ENCODE results near the gene EFNA5. TPM values are rescaled to one million over a fixed set of nuclear protein-coding genes. Genes with fewer than 3 reads are reported as not detected.
A peak's percentile ranks its signal among the peaks of the same experiment; 100 is the strongest.

Gene EFNA5
- total RNA-seq, 1 donor from 2014 or later: 57.5 TPM

GRCh38 chr5:107594253-107595045 lies 76.3 kb downstream of the EFNA5 start:
- Mint-ChIP-seq H3K27me3 (ENCODE audit: low read depth) (no peaks in the 10 kb centered on the region), H3K4me1 (peaks cover 28% of the 10 kb centered on the region), H3K27ac (no peak overlapping the region), H3K36me3 (no peaks in the 10 kb centered on the region), H3K9me3 (no peaks in the 10 kb centered on the region), H3K4me3 (no peak overlapping the region)
- no peak for TF ChIP-seq CTCF (IDR thresholded peaks at IDR 0.05; ENCODE audit: unreplicated experiment)
- DNase-seq (ENCODE audit: low spot score in 2 of 2, unreplicated experiment in 2 of 2): no peak

GRCh38 chr5:107593009-107593408 lies 77.7 kb downstream of the EFNA5 start:
- TF ChIP-seq CTCF (IDR thresholded peaks at IDR 0.05; ENCODE audit: unreplicated experiment): no peak
- peaks cover 28% of the 10 kb centered on the region for H3K4me1 Mint-ChIP-seq
- no peak overlapping the region for H3K4me3 Mint-ChIP-seq
- no peaks in the 10 kb centered on the region for H3K9me3 Mint-ChIP-seq
- no peak overlapping the region for H3K27ac Mint-ChIP-seq
- H3K36me3 Mint-ChIP-seq: no peaks in the 10 kb centered on the region
- no peak for DNase-seq (ENCODE audit: low spot score in 2 of 2, unreplicated experiment in 2 of 2)
- H3K27me3 Mint-ChIP-seq (ENCODE audit: low read depth): no peaks in the 10 kb centered on the region

- DNase-seq (ENCODE audit: low spot score in 2 of 2, unreplicated experiment in 2 of 2): no peak
- Mint-ChIP-seq H3K36me3 (no peaks in the 10 kb centered on the region), H3K4me3 (no peak overlapping the region), H3K4me1 (peaks cover 26% of the 10 kb centered on the region), H3K27me3 (ENCODE audit: low read depth) (no peaks in the 10 kb centered on the region), H3K9me3 (no peaks in the 10 kb centered on the region), H3K27ac (peak overlapping the region; percentile 20)
- no peak for TF ChIP-seq CTCF (IDR thresholded peaks at IDR 0.05; ENCODE audit: unreplicated experiment)
These were observed 78.2 kb downstream of the EFNA5 start for GRCh38 chr5:107592515-107592914.

GRCh38 chr5:107590686-107591085 lies 80.1 kb downstream of the EFNA5 start:
- no peaks in the 10 kb centered on the region for H3K9me3 Mint-ChIP-seq
- H3K4me1 Mint-ChIP-seq: peaks cover 22% of the 10 kb centered on the region
- no peaks in the 10 kb centered on the region for H3K27me3 Mint-ChIP-seq (ENCODE audit: low read depth)
- no peak for DNase-seq (ENCODE audit: low spot score in 2 of 2, unreplicated experiment in 2 of 2)
- no peak overlapping the region for H3K27ac Mint-ChIP-seq
- TF ChIP-seq CTCF (IDR thresholded peaks at IDR 0.05; ENCODE audit: unreplicated experiment): no peak
- no peaks in the 10 kb centered on the region for H3K36me3 Mint-ChIP-seq
- H3K4me3 Mint-ChIP-seq: no peak overlapping the region

- no peak for TF ChIP-seq CTCF (IDR thresholded peaks at IDR 0.05; ENCODE audit: unreplicated experiment)
- H3K9me3 Mint-ChIP-seq: no peaks in the 10 kb centered on the region
- H3K27ac Mint-ChIP-seq: peak overlapping the region; percentile 11
- H3K27me3 Mint-ChIP-seq (ENCODE audit: low read depth): no peaks in the 10 kb centered on the region
- no peaks in the 10 kb centered on the region for H3K36me3 Mint-ChIP-seq
- H3K4me1 Mint-ChIP-seq: peaks cover 20% of the 10 kb centered on the region
- DNase-seq (ENCODE audit: low spot score in 2 of 2, unreplicated experiment in 2 of 2): no peak
- H3K4me3 Mint-ChIP-seq: no peak overlapping the region
These were observed 81.1 kb downstream of the EFNA5 start for GRCh38 chr5:107589520-107590193.

Data from mesothelial cell of epicardium (in vitro differentiated cells).